Measurements from ENCODE around the gene GPR161.
A peak's percentile ranks its signal among the peaks of the same experiment; 100 is the strongest.
"Not testable (repeated sequence)": the region's sequence is repeated elsewhere in the genome, so short reads cannot be mapped to it uniquely, and the experiment has no call there.

Gene GPR161

DNA sequence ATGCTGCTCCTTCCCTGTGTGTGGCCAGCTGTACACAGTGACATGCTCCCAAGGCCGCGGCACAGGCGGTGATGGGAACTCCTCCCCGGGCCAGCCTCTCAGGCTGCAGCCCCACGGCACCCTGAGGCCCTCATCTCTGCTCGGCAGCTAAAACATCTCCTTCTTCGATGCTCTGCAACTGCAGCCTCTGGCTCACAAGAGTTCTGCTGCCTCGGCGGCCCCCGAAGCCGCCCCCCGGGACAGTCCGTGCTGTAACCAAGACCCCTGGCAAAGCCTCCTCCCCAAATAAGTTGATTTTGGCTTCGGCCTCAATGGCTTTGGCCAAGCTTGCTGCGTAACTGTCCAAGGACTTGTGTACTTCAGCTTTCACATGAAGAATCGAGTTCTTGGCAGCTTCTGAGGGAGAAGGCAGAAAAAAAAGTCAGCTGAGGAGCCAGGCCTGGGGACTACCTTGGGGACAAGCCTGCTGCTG is 51.3 kb downstream of the GPR161 start:
- DNase-seq = no peak

DNA sequence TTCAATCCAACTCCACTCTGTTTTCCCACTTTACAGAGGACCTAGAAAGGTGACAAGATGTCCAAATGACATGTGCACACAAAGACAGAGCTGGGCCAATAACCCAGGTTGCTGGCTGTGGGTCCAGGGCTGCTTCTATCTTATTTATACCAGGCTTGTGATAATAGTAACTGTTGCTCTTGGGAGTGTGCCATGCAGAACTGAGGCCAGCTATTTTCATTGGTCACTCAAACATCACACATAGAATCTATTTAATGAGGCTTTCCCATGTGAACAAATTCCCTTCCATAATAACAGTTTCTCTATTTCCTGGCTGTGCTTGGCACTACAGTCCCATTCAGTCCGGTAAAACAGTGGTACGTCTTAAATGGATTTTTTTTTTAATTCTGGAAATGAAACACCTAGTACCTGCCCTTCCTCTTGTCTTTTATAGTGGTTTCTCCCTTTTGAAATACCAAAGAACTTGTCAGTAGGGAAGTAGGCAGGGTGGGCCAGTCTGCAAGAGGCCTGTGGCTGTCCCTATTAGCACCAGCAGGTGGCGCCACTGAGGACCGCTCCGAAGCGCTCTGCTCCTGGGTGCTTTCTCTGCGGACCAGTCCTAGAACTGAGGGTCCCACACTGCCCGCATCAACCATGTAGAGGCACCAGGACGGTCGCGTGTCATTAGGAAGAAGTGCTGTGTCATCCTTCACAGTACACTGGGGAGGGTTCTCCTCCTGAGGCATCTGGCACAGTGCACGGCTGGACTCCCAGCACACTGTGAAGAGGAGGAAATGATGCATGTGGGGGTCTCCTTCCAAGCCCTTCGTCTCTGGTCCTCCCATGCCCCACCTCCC is 52.1 kb downstream of the GPR161 start:
- peak; percentile 69 for DNase-seq

DNA sequence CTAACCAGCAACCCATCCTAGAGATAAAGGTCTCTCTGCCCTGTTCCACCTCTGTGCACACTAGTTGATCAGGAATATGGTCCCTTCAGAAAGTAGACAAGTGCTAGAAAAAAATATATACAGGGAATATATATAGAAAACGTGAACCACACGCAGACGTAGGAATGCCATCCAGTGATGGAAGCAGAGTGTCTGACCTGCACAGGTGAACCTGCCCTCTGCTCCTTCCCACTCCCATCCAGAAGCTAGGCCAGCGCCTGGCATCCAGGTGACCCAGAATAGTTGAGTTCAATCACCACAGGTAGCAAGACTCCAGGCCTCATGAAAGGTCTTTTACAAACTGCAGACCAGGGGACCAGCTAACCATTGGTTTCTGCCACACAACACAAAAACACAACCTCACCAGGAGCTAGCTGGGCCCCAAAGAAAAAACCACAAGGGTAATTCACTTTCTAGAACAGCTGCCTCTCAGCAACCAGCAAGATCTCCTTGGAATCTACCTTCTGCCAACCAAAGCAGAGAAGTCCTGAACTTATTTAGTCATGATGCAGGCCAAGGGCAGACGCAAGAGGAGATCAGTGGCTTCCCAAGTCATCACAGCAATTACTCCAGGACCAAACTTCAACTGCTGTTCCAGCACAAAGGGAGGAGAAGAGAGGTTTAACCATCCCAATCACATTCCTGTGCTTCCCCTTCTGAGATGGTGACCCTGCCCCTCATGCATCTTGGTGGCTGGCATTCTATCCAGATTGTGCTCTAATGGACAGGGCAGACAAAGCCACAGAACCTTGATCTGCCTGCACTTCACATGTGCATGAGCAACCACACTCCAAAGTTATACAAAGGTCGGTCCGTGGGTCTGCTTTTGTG is 53.0 kb downstream of the GPR161 start:
- DNase-seq = no peak

DNA sequence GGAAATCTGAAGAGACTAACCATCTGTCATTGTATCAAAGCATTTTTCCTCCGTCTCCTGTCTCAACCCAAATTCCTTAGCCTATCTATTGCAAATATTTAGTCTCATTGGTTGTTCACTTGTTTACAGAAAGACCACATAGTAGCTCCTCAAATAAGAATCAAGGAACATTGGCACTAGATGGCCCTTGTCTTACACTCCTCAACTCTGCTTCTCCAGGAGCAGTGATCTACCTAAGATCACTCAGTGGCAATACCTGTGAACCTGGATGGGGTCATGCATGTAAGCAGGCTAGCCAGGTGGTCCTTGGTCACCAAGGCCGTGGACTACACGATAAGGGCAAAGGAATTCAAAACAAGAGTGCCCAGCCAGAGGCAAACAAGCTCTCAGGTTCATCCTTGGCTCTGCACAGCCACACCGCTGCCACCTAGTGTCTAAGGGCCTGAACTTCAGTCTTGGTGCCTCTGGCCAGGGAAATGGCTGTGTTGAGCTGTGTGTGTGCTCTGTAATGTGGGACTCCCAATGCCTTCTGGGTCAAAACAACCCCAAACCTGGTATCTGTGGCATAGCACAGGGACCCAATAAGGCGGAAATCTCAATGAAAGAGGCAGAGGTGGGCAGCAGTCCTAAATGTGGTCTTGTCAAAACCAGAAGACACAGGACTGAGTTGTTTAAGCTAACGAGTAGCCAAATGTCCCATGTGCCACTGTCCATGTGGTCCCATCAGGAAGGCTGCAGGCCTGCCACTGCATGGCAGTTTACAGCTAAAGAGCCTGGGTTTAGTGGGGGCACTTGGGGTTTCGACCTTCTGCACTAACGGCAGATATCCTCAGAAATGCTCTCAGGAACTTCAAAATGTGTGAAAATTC is 54.5 kb downstream of the GPR161 start:
- DNase-seq = peak; percentile 67

DNA sequence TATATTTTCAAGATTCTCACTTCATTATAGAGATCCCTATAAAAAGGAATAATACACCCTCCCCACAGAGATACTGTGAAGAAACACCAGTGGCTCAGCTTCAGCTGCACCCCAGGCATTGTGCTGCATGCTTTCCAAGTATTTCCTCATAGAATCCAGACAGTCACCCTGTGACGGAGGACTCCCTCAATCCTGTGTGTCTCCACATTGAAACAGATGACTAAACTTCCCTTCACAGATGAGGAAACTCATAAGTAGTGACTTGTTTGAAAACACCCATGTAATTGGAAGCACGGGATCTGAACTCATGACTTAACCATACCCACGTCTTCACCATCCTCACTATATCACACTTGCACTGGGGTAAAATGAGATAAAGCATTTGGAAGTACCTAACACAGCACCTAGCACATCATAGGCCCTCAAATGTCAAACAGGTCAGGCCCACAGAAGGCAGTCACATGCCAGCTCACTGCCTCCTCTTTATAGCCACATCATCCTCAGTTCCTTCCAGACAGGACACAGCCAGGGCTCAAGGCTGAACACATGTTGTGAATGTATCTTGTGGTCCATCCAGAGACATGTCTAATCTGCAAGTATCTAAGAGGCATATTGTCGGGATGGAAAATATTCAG is 55.2 kb downstream of the GPR161 start:
- DNase-seq = no peak

DNA sequence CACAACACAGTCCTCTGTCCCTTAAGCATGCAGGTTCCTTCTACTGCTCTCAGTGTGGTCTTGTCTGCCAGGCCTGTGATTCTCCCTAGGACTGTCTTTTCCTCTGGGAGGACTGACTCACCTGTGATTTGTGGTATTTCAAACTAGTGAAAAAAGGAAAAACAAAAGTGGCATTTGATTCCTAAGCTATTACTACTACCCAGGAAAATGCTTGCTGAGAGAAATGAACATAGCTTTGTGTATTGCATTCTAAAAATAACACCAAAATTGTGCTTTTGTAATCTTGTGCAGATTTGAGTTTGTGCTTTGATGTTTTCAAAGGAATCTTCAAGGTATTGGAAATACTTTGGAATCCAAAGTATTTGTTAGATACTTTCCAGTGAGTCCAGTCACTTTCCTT is 57.0 kb downstream of the GPR161 start:
- no peak for DNase-seq

DNA sequence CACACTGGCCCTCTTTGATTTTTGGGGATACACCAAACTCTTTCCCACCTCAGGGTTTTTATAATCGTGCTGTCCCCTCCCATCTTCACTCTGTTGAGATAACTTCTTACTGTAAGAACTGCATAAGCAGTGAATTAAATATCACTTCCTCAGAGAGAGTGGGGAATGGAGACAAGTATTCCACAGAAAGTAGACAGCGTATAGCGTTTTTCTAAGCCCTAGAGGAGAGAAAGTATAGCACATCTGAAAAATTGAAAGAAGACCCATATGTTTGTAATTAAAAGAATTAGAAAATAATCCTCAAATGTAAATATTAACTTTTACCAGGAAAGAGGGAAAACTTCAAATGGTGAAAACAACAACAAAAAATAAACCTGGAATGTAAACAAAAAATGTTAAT is 67.3 kb downstream of the GPR161 start:
- no peak for DNase-seq

DNA sequence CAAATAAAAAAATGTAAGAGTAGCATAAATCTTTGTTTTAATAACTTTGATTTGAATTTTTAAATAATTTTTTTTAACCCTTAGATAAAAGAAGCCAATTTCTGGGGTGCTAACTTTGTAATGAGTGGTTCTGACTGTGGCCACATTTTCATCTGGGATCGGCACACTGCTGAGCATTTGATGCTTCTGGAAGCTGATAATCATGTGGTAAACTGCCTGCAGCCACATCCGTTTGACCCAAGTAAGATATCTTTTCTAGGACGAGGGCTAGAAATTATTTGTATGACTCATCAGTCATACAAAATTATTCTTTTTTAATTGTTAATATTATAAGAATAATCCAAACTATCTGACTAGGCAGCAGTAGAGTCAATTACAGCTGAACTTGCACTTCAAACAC is 71.2 kb downstream of the GPR161 start:
- no peak for DNase-seq

DNA sequence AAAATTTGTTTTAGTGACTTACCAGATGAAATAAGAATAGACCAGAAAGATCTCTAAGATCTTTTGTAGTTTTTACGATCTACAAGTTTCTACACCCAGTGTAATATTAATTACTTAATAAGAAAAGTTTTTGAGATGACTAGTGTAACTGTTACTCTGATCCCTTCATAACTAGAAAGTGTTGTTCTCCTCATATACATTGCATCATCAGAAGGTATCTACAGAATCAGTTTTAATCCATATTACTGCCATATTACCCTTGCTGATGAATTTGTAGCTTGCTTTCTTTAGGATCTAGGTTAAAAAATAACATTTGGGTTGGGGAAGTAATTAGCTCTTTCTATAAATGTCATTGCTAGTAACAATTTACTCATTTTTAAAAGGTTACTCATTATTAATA is 72.5 kb downstream of the GPR161 start:
- DNase-seq = no peak

DNA sequence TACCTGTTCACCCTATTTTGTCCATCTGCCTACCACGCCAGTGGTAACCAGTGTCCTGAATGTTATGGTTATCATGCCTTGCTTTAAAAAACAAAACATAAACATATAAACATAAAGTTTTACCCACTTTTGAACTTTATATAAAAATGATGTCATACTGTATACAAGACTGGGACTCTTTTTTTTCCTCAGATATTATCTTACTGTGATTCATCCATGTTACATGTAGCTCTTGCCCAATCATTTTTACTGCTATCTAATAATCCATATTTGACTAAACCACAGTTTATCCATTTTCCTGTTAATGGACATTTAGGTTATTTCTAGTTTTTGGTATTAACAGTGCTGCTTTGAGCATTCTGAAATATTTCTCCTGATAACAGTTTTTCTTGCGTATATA is 78.8 kb downstream of the GPR161 start:
- no peak for DNase-seq

DNA sequence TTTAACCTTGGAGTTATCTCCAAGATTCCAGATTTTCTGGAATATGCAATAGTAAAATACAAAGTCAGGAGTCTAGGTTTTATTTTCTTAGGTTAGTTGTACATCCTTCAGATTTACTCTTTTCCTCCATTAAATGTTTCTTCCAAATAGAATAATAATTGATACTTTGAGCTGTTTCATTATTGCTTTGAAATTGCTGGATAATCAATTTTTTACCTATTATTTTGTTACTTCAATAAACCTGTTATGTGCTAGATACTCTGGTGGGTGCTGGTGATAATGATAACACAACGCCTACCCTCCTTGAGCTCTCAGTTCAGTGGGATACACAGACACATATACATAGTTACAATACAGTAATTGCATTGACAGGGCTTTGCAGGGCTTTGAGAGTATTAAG is 79.4 kb downstream of the GPR161 start:
- DNase-seq = no peak

DNA sequence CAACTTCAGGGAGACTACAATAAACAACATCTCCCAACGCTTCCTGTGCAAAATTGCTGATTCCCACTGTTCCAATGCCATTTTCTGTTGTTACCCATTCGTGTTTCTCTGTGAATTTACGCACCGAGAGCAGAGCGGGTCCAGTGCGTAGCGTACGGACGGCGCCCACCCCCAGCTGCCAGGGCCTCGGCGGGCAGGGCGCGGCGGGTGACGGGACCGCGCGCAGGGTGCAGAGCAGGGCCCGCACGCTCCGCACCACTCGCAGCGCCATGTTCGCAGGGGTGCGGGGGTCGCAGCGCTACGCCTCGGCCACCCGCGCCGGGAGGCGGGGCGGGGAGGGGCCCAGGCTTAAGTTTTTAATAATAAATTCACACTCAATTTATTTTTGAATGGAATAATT is 80.6 kb downstream of the GPR161 start:
- DNase-seq = not testable (repeated sequence)

DNA sequence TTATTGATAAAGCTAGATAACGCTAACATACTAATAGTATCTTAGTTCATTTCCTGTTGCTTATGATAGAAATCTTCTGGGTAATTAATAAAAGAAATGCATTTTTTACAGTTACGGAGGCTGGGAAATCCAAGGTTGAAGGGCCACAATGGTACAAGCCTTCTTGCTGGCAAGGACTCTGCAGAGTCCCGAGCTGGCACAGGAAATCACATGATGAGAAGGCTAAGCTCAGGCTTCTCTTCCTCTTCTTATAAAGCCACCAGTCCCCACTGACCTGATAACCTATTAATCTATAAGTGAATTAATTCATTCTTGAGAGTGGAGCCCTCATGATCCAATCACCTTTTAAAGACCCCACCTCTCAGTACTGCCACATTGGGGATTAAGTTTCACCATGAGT is 82.6 kb downstream of the GPR161 start:
- DNase-seq = no peak

DNA sequence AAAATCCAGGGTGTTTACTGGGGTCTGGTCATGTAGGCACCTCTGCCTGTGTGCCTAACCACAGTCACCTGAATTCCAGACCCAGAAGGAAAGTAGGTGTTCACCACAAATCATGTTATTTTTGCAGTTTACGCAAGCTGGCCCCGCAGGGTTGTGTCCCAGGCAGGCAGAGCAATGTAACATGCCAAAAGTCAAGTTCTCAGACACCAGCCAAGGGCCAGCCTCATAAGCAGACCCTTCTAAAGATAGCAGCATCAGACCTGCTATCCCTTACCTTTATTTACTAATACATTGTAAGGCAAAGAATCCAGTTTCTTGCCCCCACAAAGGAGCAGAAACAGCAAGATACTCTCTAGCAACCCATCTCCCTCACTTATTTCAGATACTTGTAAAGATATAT is 83.0 kb downstream of the GPR161 start:
- no peak for DNase-seq

DNA sequence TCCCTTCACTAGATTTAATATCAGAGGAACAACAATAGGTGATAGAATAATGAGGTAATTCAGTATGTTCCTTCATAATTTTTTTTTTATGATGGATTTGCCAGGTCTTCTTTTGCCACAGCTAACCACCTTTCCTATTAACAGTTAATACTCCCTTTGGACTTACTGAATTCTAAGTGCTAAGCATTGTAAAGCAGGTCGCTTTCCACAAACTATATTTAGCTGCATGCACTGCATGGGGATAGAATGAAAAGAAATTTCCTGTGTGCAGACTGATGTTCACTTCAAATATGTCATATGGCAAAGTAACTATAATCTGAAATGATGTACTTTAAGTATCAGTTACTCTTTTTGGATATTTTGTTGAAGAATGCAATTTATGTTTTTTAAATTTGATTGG is 85.8 kb downstream of the GPR161 start:
- no peak for DNase-seq

DNA sequence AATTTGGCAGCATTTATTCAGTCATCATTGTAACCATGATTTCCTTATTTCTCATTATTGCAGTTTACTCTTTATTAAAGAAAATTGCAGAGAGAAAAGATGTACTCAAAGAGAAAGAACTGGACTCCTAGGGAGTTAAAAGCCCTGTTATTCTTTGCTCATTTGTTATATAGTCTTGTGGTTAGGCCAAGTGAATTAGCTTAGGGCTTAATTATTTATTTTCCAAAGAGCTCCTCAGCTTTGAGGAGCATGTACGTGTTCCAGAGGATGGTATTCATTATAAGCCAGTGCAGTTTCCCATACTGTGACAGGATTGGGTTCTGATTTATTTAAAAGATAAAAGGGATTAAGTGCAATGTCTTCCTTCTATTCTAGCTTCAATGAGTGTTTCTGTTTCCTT is 86.4 kb downstream of the GPR161 start:
- DNase-seq = no peak

DNA sequence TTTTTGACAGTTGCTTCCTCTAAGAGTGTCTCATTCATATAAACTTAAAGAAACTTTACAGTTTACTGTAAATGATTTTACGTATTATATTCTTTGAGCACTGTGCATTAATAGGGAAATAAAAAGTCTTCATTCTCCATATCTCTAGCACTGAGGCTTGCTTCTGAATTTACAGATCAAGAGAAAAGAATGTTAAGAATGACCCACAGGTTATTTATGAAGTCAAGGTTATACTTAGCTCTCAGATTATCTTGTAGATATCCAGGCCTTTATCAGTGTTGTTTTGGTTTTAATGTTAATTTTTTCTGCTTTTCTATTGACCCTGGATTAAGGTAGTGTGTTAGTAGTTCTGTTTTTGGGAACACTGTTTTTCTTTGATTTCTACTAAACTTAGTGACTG is 91.4 kb downstream of the GPR161 start:
- DNase-seq = no peak

DNA sequence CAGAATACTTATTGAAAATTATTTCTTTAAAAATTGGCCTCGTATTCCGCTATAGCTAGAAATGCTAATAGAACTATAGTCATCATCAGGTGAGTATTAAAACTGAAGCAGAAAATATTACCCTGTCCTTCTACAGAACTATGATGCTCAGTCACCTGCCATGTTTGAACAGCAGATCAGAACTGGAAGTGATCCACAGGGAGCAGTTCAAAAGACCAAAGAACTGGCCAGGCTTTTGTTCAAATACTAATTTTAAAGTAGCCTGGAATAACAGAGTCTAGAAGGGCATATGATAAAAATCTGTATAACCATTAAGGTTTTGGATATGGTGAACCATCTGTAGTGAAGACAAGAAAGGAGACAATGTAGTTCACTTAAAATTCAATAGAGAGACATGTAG is 94.4 kb downstream of the GPR161 start:
- DNase-seq = no peak

DNA sequence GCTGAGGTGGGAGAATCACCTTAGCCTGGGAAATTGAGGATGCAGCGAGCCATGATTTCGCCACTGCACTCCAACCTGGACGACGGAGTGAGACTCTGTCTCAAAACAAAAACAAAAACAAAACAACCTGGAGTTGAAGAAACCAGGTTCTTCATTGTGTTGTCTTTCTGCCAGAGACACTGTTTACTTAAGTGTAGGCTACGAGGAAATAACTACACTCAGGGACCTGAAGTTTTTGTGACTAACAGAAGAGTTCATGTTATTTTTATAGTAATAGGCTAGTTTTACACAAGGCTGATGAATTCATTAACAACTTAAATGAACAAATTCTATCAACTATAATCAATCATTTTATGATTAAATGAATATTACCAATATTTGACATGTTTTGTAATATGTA is 101.4 kb downstream of the GPR161 start:
- no peak for DNase-seq

DNA sequence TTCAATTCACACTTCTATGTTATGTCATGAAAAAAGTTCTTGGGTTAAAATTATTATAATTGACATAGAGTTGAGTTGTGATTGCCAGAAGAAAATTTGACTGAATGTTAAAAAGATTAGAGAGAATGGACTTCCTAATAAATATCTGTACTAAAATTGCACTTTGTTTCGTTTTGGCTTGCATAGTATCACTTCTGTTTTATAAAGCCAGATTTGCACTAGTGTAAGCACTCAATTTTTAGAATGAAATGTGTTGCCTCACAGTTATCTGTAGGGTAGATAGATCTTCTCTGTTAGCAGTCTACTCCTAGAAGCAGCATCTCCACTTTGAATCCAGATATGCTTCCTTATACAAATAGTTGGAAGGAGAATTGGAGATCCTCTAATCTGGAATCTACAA is 104.7 kb downstream of the GPR161 start:
- no peak for DNase-seq

DNA sequence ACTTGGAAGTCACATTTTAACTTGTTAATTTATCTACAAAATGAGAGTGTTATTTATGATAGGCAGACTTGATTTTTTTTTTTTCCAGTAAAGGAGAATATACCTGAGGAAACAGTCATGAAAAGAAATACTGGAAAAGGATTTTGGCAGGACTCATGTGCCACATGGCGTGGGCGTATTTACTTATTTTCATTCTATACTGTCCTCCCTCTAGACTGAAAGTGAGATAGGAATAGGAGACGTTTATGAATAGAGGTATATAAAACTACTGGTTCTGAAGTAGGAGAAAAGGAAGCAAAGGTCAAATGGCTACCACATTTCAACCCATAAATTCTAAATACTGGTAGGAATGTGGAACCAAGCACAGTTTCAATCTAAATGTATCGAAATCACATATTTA is 105.1 kb downstream of the GPR161 start:
- no peak for DNase-seq

DNA sequence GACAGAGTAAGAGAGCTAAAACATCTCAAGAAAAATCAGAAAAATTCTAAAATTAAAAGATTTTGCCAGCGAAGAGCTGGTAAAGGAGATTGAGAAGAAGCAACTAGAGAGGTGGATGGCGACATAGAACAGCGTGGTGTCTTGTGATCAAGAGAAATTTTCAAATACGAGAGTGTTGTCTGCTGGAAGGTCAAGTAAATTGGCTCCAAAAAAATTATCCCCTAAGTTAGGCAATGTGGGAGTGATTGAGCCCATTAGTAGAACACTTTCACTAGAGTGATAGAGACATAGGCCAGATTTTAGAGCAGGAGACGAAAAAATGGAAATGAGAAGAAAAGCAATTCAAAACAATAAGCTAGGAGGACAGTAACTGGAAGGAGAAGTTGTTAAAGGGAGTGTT is 105.5 kb downstream of the GPR161 start:
- DNase-seq = no peak
